ENCODE measurements around the gene NHEJ1.
A peak's percentile ranks its signal among the peaks of the same experiment; 100 is the strongest.

The NHEJ1 gene

GRCh38 chr2:219078126-219078525 is 82.5 kb downstream of the NHEJ1 start:
- Histone ChIP-seq H4K20me1 (ENCODE audit: control insufficient read depth, insufficient read depth, low read depth, low read length) (0 out of 2 replicates have a peak, but pooled peaks cover 3% of the 10 kb centered on the region), H3K79me2 (ENCODE audit: control insufficient read depth, low read length) (no peaks in the 10 kb centered on the region), H3K4me2 (ENCODE audit: low read length) (no peak overlapping the region), H3K36me3 (ENCODE audit: control insufficient read depth, low read length) (peaks cover 8% of the 10 kb centered on the region), H3K4me1 (ENCODE audit: control insufficient read depth, low read length) (peaks cover 17% of the 10 kb centered on the region), H3K9me3 (ENCODE audit: control insufficient read depth, insufficient read depth, low read length) (no peaks in the 10 kb centered on the region), H3K27ac (ENCODE audit: low read depth, low read length) (no peak overlapping the region), H3K4me3 (ENCODE audit: low read length) (no peak overlapping the region), H3K9me2 (replicated peaks; ENCODE audit: control insufficient read depth, low read length) (no peaks in the 10 kb centered on the region), H3K27me3 (ENCODE audit: control insufficient read depth, low read length) (no peaks in the 10 kb centered on the region), H3F3A (ENCODE audit: control insufficient read depth, insufficient read depth) (no peaks in the 10 kb centered on the region; the same call in 1 of the 2 replicates)
- no peak for TF ChIP-seq EZH2phosphoT487 (IDR thresholded peaks at IDR 0.05; ENCODE audit: borderline replicate concordance, low read length)
- TF ChIP-seq, protein P1, sequence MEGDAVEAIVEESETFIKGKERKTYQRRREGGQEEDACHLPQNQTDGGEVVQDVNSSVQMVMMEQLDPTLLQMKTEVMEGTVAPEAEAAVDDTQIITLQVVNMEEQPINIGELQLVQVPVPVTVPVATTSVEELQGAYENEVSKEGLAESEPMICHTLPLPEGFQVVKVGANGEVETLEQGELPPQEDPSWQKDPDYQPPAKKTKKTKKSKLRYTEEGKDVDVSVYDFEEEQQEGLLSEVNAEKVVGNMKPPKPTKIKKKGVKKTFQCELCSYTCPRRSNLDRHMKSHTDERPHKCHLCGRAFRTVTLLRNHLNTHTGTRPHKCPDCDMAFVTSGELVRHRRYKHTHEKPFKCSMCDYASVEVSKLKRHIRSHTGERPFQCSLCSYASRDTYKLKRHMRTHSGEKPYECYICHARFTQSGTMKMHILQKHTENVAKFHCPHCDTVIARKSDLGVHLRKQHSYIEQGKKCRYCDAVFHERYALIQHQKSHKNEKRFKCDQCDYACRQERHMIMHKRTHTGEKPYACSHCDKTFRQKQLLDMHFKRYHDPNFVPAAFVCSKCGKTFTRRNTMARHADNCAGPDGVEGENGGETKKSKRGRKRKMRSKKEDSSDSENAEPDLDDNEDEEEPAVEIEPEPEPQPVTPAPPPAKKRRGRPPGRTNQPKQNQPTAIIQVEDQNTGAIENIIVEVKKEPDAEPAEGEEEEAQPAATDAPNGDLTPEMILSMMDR (IDR thresholded peaks at IDR 0.05; ENCODE audit: low read depth, low read length, poor library complexity, severe bottlenecking), result peak; percentile 24

GRCh38 chr2:219076253-219076652 is 84.4 kb downstream of the NHEJ1 start:
- Histone ChIP-seq H3K9me2 (replicated peaks; ENCODE audit: control insufficient read depth, low read length) (no peaks in the 10 kb centered on the region), H3F3A (ENCODE audit: control insufficient read depth, insufficient read depth) (no peaks in the 10 kb centered on the region), H3K79me2 (ENCODE audit: control insufficient read depth, low read length) (no peaks in the 10 kb centered on the region), H3K36me3 (ENCODE audit: control insufficient read depth, low read length) (peaks cover 8% of the 10 kb centered on the region), H3K9me3 (ENCODE audit: control insufficient read depth, insufficient read depth, low read length) (no peaks in the 10 kb centered on the region), H4K20me1 (ENCODE audit: control insufficient read depth, insufficient read depth, low read depth, low read length) (0 out of 2 replicates have a peak, but pooled peaks cover 3% of the 10 kb centered on the region), H3K4me1 (ENCODE audit: control insufficient read depth, low read length) (peaks cover 6% of the 10 kb centered on the region), H3K27ac (ENCODE audit: low read depth, low read length) (no peak overlapping the region), H3K4me3 (ENCODE audit: low read length) (no peak overlapping the region), H3K27me3 (ENCODE audit: control insufficient read depth, low read length) (no peaks in the 10 kb centered on the region), H3K4me2 (ENCODE audit: low read length) (no peak overlapping the region)
- TF ChIP-seq, protein P1 (IDR thresholded peaks at IDR 0.05; ENCODE audit: low read depth, low read length, poor library complexity, severe bottlenecking), result no peak
- no peak for TF ChIP-seq EZH2phosphoT487 (IDR thresholded peaks at IDR 0.05; ENCODE audit: borderline replicate concordance, low read length)

DNA sequence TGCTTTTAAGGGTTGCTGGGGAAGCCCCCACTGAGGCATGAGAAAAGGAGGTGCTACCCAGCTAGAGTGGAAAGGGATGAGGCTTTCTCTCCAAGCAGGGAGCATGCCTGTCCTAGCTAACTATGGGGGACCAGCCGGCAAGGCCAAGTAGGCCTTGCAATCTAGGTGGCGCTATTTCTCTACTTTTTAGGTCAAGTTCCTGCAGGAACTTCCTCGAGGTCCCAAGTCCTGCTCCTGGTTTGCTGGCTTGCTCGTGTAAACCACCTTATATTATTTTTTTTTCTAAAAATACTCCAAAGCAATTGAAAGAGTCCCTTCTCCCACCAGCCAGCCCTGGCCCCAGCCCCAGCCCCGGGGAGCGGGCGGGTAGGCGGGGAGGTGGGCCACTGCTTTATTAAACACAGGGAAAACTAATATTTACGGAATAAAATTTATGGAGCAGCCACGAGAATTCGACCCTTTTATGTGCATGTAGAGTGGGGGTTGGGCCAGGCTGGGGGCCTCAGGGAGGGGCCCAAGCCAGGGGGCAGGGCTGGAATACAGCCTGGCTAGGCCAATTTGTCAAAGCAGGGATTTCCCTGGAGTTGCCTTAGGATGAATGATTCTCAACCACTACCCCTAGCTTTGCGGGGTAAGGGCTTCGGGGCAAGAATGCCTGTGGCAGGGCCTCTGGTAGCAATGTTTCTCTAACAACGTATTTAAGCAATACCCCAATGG is 87.0 kb downstream of the NHEJ1 start:
- no peak overlapping the region for H3K27ac ChIP-seq (ENCODE audit: low read depth, low read length)
- no peaks in the 10 kb centered on the region for H3K27me3 ChIP-seq (ENCODE audit: control insufficient read depth, low read length)
- no peaks in the 10 kb centered on the region for H3F3A ChIP-seq (ENCODE audit: control insufficient read depth, insufficient read depth)
- no peaks in the 10 kb centered on the region for H3K9me2 ChIP-seq (replicated peaks; ENCODE audit: control insufficient read depth, low read length)
- H4K20me1 ChIP-seq (ENCODE audit: control insufficient read depth, insufficient read depth, low read depth, low read length), result 0 out of 2 replicates have a peak, but pooled peaks cover under 1% of the 10 kb centered on the region
- H3K9me3 ChIP-seq (ENCODE audit: control insufficient read depth, insufficient read depth, low read length), result no peaks in the 10 kb centered on the region
- peaks cover 8% of the 10 kb centered on the region for H3K36me3 ChIP-seq (ENCODE audit: control insufficient read depth, low read length)
- no peak overlapping the region for H3K4me3 ChIP-seq (ENCODE audit: low read length)
- no peaks in the 10 kb centered on the region for H3K79me2 ChIP-seq (ENCODE audit: control insufficient read depth, low read length)
- H3K4me1 ChIP-seq (ENCODE audit: control insufficient read depth, low read length), result no peaks in the 10 kb centered on the region
- H3K4me2 ChIP-seq (ENCODE audit: low read length), result no peak overlapping the region
- no peak for TF ChIP-seq EZH2phosphoT487 (IDR thresholded peaks at IDR 0.05; ENCODE audit: borderline replicate concordance, low read length)
- TF ChIP-seq, protein P1 (IDR thresholded peaks at IDR 0.05; ENCODE audit: low read depth, low read length, poor library complexity, severe bottlenecking), result peak; percentile 71

Measured in DOHH2 (cell line).